ENCODE data around the gene TBL3.

The TBL3 gene

GRCh38 chr16:1984347-1985225 is 12.7 kb downstream of the TBL3 start (continued):
- TF ChIP-seq PATZ1 (tag by site-specific recombination; IDR thresholded peaks at IDR 0.05) (peak; percentile 27; the same call in 1 of the 2 replicates), SCRT2 (tag by site-specific recombination; IDR thresholded peaks at IDR 0.05) (peak; percentile 77), ZBTB20 (tag by site-specific recombination; IDR thresholded peaks at IDR 0.05) (peak; percentile 19; the same call in 1 of the 2 replicates)

GRCh38 chr16:1985466-1986150 is 13.8 kb downstream of the TBL3 start:
- Histone ChIP-seq H3K36me3 (ENCODE audit: control insufficient read depth in 2 of 2, insufficient read depth in 1 of 2, low read length in 2 of 2) (peaks cover 0 to 22% of the 10 kb centered on the region in 2 experiments; a peak in 1 of 3 replicates), H3K27ac (ENCODE audit: extremely low read depth, low read depth, low read length) (no peak overlapping the region), H3K9me3 (ENCODE audit: control insufficient read depth, insufficient read depth, low read depth, low read length) (no peaks in the 10 kb centered on the region), H3K4me1 (ENCODE audit: control insufficient read depth, insufficient read depth, low read length) (peaks cover 9% of the 10 kb centered on the region), H3K4me3 (ENCODE audit: low read depth, low read length) (no peak overlapping the region; the same call in 1 of the 2 replicates)
- POLR2A ChIA-PET: interaction anchor here (1.2 to 6.3 kb wide), 5 partner anchors 10 to 170 kb away, joined by 3 to 46 read pairs (median 4); partner anchors contain the start of genes RPS2 and TRAF7
- TF ChIP-seq RBAK (tag by site-specific recombination; IDR thresholded peaks at IDR 0.05) (no peak), ZNF174 (tag by site-specific recombination; IDR thresholded peaks at IDR 0.05) (no peak), ZSCAN30 (tag by site-specific recombination; IDR thresholded peaks at IDR 0.05) (no peak), ZNF350 (tag by site-specific recombination; IDR thresholded peaks at IDR 0.05) (no peak), ZNF501 (tag by site-specific recombination; IDR thresholded peaks at IDR 0.05) (no peak)
- CTCF ChIA-PET: interaction anchor here (0.8 to 4.5 kb wide), 4 partner anchors 19 to 156 kb away, joined by 3 to 28 read pairs (median 4); no protein-coding TSS in a partner anchor

GRCh38 chr16:1987198-1987597 is 15.3 kb downstream of the TBL3 start:
- Histone ChIP-seq H3K36me3 (ENCODE audit: control insufficient read depth in 2 of 2, insufficient read depth in 1 of 2, low read length in 2 of 2) (peaks cover 0 to 22% of the 10 kb centered on the region in 2 experiments; a peak in 1 of 3 replicates), H3K4me3 (ENCODE audit: low read depth, low read length) (no peak overlapping the region), H3K9me3 (ENCODE audit: control insufficient read depth, insufficient read depth, low read depth, low read length) (no peaks in the 10 kb centered on the region), H3K4me1 (ENCODE audit: control insufficient read depth, insufficient read depth, low read length) (peaks cover 10% of the 10 kb centered on the region), H3K27ac (ENCODE audit: extremely low read depth, low read depth, low read length) (no peak overlapping the region)
- POLR2A ChIA-PET: interaction anchor here (0.6 to 6.3 kb wide), 5 partner anchors 9 to 217 kb away, joined by 3 to 46 read pairs (median 4); partner anchors contain the start of genes RPS2 and TRAF7
- CTCF ChIA-PET: interaction anchor here (1.4 to 4.5 kb wide), 2 partner anchors 17 to 123 kb away, joined by 3 to 28 read pairs; no protein-coding TSS in a partner anchor
- no peak for TF ChIP-seq ZNF184 (tag by site-specific recombination; IDR thresholded peaks at IDR 0.05)
- TF ChIP-seq TCF7L2 (IDR thresholded peaks at IDR 0.05; ENCODE audit: borderline replicate concordance, low read depth, low read length): no peak
- TF ChIP-seq AEBP2 (tag by site-specific recombination; IDR thresholded peaks at IDR 0.05; ENCODE audit: borderline replicate concordance): no peak
- TF ChIP-seq ZNF488 (tag by site-specific recombination; IDR thresholded peaks at IDR 0.05): no peak
- TF ChIP-seq ZNF175 (tag by site-specific recombination; IDR thresholded peaks at IDR 0.05): no peak
- TF ChIP-seq ZBTB11 (tag by site-specific recombination; conservative IDR thresholded peaks at IDR 0.05; ENCODE audit: low read depth): no peak
- no peak for TF ChIP-seq PRDM1 (tag by site-specific recombination; IDR thresholded peaks at IDR 0.05)
- no peak for TF ChIP-seq HIC1 (tag by site-specific recombination; IDR thresholded peaks at IDR 0.05)

All from HEK293 (cell line).